GM19023 (cell line): ENCODE measurements around the gene ADD1.
"Not testable (repeated sequence)": the region's sequence is repeated elsewhere in the genome, so short reads cannot be mapped to it uniquely, and the experiment has no call there.

ENCODE experiments used
- ATAC-seq: cut with Tn5 transposase; IDR thresholded peaks from one replicate; pipeline ENCODE4 v1.9.1; 2021; ENCODE audit warnings: mild to moderate bottlenecking, moderate library complexity; ENCODE audit not compliant: unreplicated experiment

The ADD1 gene

DNA sequence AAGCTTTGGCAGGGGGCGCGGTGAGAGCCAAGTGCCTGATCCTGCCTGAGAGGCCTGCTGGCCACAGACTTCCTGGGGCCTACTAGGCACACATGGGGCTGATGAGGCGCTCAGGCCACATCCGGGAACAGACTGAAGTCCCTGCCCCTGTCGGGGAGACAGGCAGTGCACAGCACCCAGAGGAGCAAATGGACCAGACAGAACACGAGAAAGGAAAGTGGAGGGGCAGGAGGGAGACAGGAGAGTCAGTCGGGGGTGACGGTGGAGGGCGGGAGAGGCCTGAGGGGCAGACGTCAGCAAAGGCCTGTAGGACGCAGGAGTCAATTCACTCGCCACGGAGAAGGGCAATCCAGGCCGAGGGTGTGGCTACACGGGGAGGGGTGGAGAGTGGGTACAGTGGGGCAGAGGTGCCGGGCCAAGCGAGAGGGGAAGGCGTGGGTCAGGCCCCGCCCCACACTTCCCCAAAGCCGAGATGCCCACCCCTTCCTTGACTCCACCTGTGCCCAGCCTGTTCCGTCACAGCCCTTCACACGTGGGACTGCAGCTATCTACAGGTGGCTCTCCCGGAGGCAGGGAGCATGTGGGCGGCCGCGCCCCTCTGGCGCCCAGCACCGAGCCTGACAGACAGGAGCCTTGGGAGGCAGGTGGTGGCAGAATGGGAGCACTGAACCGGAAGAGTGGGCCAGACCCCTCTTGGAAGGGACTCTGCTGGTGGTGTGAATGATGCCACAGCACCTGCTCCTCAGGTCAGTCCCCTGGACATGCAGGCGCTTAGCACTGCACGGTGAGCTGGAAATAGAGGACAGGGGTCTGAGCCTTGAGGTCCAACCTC lies 99.1 kb downstream of the ADD1 start:
- no peak for ATAC-seq

DNA sequence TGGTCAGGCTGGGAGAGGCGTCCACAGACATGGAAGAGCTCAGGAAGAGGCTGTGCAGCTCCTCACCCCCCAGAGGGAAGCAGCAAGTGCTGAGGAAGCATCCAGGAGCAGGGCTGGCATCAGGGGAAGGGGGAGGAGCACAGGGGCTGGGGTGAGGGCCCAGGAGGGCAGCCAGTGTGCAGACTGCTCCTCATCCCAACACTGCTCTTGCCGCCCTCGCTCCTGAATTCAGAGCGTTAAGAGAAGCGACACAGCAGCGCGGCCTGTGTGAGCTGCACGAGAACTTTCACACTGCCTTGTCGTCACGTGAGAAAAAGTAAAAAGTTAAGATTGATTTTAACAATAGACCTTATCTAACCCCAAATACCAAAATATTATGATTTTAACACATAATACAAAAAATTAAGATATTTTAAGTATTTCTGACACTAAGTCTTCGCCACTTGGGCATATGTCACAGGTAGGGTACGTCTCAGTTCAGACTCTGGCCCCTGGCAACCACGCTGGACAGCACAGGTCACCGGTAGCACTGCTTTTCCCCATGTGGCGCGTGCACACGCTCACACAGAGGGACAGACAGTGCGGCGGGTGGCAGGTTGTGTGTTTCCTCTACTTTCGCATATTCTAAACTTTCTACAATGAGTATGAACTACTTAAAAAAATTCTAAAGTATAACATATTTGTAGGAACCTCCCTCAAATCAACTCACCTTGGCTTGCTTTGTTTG lies 99.9 kb downstream of the ADD1 start:
- ATAC-seq, result no peak

DNA sequence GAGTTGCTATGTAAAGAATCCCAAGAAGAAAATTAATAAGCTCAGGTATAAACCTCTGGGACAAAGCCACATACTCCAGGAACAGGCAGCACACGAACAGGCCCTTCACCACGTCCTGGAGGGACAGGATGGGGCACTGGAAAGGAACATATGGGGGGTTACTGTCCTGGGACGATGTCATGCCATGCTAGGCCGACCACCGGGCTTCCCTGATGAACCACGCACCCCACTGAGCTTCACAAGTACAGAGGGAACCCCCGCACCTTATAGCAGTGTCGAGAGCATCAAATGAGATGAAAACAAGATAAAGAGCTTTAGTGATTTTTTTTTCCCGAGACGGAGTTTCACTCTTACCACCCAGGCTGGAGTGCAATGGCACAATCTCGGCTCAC lies 100.4 kb downstream of the ADD1 start:
- ATAC-seq, result no peak

DNA sequence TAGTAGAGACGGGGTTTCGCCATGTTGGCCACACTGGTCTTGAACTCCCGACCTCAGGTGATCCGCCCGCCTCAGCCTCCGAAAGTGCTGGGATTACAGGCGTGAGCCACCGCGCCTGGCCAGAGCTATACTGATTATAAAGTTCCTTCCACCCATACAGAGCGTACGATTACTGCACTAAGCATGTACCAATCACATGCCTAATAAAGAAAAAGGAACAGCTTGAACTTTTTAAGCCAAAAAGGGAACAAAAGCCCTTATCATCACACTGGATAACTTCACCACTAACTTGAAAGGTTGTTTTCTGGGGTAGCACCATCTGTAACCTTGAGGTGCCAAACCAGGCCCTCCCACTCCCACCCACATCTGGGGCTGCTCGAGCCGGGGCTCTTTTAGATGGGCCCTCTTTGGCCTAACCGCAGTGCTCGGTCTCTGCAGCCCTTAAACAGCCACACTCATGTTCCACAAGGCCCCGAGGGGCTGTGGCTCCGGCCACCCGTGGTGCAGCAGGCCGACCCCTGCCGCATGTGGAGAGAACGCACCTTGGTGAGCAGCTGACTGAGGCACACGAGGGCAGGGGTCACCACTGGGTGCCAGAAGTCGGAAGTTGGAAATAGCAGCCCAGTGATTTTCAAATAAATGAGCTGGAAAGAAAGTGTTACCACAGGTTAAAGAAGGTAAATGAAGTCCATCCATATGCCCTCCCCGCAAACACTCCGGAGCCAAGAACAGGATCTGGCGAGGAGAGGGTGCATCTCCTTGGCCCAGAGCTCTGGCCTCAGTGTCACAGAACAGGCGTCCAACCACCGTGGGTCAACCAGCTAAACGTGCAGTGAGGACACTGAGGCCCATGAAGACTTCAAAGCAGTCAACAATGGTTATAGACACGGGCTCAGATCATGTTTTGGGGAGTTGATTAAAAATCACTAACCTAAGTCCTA lies 101.2 kb downstream of the ADD1 start:
- no peak for ATAC-seq

DNA sequence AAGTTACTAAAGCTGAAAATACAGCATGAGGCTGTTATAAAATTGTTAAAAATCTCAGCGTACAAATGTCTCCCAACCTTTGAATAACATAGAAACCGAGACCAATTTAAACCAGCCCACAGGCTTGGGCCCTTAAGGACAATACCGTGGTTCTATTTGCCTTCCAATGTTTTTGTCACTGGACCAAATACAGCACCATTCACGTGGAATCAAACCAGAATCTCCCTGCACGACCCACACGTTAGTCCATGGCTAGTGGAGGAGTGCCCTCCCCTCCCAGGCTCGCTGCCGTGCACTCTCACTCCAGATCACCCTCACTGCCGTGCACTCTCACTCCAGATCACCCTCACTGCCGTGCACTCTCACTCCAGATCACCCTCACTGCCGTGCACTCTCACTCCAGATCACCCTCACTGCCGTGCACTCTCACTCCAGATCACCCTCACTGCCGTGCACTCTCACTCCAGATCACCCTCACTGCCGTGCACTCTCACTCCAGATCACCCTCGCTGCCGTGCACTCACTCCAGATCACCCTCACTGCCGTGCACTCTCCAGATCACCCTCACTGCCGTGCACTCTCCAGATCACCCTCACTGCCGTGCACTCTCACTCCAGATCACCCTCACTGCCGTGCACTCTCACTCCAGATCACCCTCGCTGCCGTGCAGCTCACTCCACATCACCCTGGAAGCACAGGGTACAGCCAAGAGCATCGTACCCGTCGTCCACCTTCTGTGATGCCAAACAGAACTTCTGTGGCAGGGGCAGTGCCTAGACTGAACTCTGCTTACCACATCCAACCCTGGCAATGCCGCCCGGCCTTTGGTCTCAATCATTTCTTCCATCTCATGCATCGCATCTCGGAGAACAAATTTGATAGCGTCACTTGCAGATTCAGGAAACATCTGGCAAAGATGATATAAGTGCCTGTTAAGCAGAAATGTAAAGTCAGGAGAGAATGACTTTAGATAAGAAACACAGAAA lies 102.3 kb downstream of the ADD1 start:
- not testable (repeated sequence) for ATAC-seq

DNA sequence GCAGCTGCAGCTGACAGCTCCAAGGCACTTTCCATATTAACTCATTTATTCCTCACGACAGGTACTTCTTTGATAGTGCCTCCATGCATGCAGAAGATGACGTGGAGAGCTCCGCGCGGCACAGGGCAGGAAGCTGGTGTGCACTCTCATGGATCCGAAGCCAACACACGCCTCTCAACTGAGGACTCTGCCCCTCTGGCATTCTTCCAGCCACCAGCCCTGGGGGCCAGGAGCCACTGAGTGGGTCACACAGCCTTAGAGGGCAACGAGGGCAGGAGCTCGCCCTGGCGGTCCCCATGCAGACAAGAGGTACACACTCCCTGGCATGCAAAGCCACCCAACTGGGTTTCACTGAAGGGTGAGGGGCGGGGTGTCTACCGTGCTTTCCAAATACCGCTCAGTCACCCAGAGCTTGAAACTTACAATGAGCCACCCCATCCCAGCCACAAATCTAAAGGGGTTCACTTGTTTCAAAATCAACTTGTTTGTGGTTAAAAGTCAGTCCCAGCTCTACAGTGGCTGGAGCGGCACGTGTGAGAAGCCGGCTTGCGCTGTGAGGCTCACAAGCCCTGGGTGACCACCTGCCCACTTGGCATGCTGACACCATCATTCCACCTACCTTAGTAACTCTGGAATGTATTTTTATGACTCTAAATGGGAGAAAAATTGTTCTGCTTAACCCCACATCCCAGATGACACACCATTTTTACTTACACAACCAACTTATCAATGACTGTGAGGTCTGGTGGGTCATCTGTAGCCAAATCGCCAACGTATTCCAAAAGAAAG lies 103.4 kb downstream of the ADD1 start:
- no peak for ATAC-seq

DNA sequence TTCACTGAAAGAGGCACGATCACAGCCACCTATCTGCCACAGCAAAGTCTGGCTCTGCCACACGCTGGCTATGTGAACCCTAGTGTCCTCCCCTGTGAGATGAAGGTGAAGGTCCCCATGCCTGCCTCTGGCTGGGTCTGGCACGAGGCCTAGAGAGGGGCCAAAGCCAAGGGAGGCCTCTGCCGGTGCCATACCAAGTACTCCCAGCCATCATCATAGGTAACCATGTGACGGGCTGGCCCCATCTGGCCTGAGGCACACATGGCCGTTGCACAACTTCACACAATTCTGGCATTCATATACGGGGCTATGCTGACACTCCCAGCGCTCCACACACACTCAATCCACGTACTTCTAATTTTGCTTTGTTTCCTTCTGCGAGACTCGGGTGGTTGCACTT lies 104.3 kb downstream of the ADD1 start:
- no peak for ATAC-seq

DNA sequence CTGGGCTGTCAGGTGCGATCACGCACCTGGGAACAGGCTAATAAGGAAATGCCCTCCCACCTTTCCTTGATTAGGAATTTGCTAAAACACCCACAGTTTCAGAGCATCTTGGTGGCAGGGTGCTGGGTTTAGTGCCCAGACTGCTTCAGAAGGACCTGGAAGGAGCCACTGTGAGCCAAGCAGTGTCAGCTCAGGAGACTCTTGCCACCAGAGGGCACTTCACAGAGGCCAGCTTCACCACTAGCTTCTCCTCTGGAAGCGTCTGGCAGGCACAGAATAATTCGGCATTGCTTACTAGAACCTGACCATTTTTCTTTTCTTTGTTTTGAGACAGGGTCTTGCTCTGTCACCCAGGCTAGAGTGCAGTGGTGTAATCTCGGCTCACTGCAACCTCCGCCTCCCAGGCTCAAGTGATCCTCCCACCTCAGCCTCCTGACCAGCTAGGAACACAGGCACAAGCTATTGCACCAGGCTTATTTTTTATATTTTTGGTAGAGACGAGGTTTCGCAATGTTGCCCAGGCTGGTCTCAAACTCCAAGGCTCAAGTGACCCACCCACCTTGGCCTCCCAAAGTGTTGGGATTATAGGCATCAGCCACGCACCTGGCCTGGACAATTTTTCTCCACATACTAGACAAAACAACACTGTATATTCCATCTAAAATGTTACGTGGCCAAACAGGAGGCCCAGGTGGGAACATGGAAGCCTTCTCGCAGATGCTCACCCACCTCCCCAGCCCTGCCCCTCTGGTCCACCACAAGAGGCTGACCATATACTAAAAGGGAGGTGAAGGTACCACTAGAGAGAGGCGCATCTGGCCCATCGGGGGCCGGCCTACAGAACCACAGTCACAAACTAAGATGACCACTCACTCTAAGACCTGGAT lies 105.5 kb downstream of the ADD1 start:
- no peak for ATAC-seq

DNA sequence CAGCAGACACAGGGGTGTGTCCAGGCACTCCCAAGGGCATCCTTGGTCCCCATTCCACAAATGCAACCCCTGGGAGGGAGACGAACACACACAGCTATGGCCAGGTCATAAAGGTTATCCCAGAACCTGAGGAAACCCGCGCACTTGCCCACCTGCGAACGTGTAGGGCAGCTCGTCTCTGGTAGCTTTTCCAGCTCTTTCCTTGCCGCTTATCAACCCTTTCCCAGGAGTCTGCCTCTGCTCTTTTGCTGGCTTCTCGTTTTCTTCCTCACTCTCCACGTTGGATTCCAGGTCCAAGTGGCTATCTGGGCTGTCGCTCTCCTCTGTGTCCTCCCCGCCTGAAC lies 106.1 kb downstream of the ADD1 start:
- no peak for ATAC-seq

DNA sequence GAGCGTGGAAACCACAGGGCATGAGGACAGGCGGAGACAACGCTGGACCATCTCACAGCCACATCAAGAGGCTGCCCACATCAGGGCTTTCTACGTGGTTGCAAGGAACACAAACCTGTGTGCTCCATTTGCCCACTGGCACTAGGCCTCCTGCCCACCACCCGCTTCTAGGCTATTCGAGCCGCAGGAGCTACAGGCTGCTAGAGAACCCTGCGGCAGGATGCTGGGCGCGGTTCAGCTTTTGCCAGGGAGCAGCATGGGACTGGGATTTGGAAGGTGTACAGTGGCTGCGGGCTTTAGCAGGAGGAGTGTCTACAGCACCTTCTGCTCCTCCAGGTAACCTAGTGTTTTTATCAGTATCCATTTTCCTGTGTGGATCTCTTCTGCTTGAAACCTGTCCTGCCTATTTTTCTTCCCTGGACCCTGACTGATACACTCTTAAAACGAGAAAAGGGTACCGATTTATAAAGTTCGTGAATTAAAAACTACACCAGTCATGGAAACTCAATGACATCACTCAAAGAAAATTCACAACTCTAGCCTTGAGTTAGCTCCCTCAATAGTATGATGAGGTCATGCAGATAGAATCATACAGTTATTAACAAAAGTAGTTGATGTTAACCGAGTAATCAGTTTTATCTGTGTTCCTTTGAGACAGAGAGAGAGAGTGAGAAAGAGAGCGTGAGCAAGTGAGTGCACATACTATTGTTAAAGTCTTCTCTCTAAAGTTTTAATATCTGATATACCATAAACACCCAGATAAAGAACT lies 106.8 kb downstream of the ADD1 start:
- no peak for ATAC-seq

DNA sequence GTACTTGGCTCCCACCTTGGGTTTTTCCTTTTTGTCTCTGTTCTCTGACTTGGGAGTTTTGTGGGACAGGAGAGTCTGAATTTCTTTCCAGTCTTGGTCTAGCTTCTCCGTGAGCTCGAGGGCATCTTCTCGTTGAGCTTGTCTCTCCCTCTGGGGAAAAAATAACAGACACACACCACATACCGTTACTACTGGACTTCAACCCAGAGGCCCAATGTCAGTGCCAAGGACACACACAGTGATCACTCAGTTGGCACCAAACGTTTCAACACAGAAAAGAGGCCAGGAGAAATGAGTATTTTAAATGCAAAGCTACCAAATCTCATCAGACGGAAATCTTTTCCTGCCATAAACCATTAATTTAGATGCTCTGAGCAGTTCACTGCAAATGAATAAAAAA lies 109.9 kb downstream of the ADD1 start:
- no peak for ATAC-seq

DNA sequence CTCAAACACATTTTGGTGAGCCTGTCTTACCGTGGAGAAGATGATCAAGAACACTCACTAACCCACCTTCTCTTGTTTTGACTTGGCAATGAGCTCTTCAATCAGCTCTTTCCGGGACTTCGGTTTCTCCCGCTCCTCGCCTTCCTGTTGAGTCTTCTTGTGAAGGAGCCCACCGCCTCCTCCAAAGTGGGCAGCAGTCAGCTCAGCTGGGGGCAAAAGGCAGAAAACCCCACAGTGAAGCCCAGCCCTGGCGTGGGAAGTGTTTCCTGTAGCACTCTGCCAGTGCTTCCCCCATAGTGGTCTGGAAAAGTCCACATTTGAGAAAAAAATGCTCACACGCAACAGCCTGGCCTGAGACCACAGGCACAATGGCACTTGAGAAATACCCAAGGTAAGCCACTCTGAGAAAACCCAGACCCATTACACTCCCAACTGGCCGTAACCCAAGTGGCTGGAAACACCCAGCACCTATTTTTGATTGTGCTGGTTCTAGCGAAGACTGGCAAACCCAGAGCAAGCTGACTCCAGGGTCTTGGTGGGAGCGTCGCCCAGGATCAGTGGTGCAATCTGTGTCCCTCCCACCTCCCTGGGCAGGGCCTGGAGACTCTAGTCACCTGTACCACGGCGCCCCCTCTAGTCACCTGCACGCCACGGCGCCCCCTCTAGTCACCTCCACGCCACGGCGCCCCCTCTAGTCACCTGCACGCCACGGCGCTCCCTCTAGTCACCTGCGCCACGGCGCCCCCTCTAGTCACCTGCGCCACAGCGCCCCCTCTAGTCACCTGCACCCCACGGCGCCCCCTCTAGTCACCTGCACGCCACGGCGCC lies 110.9 kb downstream of the ADD1 start:
- peak; percentile 66 for ATAC-seq

DNA sequence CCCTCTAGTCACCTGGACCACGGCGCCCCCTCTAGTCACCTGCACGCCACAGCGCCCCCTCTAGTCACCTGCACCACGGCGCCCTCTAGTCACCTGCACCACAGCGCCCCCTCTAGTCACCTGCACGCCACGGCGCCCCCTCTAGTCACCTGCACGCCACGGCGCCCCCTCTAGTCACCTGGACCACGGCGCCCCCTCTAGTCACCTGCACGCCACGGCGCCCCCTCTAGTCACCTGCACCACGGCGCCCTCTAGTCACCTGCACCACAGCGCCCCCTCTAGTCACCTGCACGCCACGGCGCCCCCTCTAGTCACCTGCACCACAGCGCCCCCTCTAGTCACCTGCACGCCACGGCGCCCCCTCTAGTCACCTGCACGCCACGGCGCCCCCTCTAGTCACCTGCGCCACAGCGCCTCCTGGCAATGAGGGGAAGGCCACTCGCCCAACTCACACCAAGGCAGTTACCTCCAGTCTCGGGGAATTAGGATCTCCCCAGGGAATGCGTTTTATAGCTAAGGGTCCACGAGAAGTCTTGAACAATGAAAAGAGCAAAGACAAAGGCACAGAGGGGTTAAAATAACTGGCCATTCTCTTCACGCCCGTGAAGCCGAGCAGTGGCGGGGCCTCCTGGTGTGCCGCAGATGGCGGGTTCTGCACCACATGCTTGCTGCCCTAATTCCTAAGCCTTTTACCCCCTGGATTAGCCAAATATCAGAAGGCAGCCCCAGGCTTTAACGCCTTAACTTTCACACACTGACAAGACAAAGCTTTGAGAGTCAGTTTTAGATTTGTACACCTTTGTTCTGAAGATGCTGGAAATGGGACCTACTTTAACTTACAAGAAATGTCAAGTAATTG lies 111.8 kb downstream of the ADD1 start:
- not testable (repeated sequence) for ATAC-seq

DNA sequence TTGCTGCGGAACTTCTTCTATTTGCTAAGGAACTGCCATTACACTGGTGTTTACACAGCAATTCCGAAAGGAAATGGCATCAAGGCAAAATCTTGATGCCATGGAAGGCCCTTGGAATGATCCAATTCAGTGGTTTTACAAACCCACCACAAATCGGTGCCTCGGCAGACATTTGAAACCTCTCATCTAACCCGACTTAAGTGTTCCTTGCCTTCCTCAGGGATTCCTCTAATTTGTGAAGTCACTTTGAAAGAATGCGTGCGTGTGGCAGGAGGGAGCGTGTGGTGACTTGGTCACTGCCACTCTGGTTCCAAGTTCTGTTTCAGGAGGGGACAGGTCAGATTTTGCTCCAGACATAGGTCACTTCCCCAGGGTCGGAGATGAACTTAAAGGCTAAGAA lies 114.8 kb downstream of the ADD1 start:
- no peak for ATAC-seq

DNA sequence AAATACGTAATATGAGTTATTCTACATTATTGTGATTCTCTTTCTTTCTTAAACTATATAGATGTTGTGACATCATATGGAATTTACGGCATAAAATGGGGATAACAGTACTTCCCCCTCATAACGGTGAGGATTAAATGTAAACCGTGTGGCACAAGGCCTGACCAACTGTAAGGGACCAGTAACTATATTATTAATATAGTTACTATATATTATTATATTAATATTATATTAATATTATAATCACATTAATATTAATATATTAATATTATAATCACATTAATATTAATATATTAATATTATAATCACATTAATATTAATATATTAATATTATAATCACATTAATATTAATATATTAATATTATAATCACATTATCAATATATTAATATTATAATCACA lies 116.8 kb downstream of the ADD1 start:
- not testable (repeated sequence) for ATAC-seq

DNA sequence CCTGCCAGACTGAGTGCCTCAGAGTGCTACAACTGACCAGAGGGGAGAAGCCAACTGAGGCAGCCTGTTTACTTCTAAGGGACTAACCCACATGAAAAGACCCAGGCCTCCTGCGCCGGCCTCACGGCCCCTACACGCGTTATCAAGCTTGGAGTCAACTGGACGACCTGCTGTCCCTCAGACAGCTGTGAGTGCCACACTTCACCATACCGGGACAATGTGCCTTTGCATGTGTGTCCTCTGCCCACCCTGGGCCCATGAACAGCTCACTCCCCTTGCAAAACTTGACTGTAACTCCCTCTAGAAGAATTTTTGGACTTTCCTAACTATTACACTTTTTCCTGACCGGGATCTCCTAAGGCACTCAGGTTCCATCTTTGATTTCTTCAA lies 117.8 kb downstream of the ADD1 start:
- no peak for ATAC-seq
